GM19463 (cell line): ENCODE measurements around the gene CACNA1S.

Experiments used
- ATAC-seq: cut with Tn5 transposase; IDR thresholded peaks from one replicate; pipeline ENCODE4 v1.9.1; 2021; ENCODE audit warnings: mild to moderate bottlenecking, moderate library complexity; ENCODE audit not compliant: unreplicated experiment

The CACNA1S gene

GRCh38 chr1:201119206-201120197 lies 7.3 kb upstream of the CACNA1S start:
- no peak for ATAC-seq

GRCh38 chr1:201116091-201116490 lies 3.9 kb upstream of the CACNA1S start:
- ATAC-seq, result no peak

GRCh38 chr1:201115390-201115937 lies 3.2 kb upstream of the CACNA1S start:
- no peak for ATAC-seq

- peak; percentile 89 for ATAC-seq
These were observed 2.3 kb upstream of the CACNA1S start for GRCh38 chr1:201114245-201115131.

- ATAC-seq, result no peak
These were observed 1.4 kb upstream of the CACNA1S start for GRCh38 chr1:201113451-201114244.

- no peak for ATAC-seq
These were observed 700 bp upstream of the CACNA1S start for GRCh38 chr1:201112926-201113325.

GRCh38 chr1:201111672-201112071 lies 554 bp downstream of the CACNA1S start:
- ATAC-seq, result no peak

- no peak for ATAC-seq
These were observed 1.1 kb downstream of the CACNA1S start for GRCh38 chr1:201111156-201111555.

- no peak for ATAC-seq
These were observed 1.6 kb downstream of the CACNA1S start for GRCh38 chr1:201110616-201111015.

GRCh38 chr1:201110138-201110537 lies 2.1 kb downstream of the CACNA1S start:
- ATAC-seq, result no peak

- no peak for ATAC-seq
These were observed 2.6 kb downstream of the CACNA1S start for GRCh38 chr1:201109651-201110050.

GRCh38 chr1:201108614-201109013 lies 3.6 kb downstream of the CACNA1S start:
- ATAC-seq, result no peak

GRCh38 chr1:201105688-201106087 lies 6.5 kb downstream of the CACNA1S start:
- no peak for ATAC-seq

GRCh38 chr1:201104141-201104540 lies 8.1 kb downstream of the CACNA1S start:
- ATAC-seq, result no peak

- ATAC-seq, result no peak
These were observed 8.6 kb downstream of the CACNA1S start for GRCh38 chr1:201103666-201104065.

- ATAC-seq, result no peak
These were observed 11.9 kb downstream of the CACNA1S start for GRCh38 chr1:201100169-201100930.

GRCh38 chr1:201098992-201099677 lies 13.1 kb downstream of the CACNA1S start:
- ATAC-seq, result no peak

GRCh38 chr1:201096977-201097856 lies 15.0 kb downstream of the CACNA1S start:
- ATAC-seq, result no peak
